Keratinocyte (primary cell): Measurements from ENCODE around the gene BCAR3. TPM values are rescaled to one million over a fixed set of nuclear protein-coding genes. Genes with fewer than 3 reads are reported as not detected.
A peak's percentile ranks its signal among the peaks of the same experiment; 100 is the strongest.

ENCODE experiments used
- DNase-seq: peaks from one replicate; pipeline ENCODE4 v3.0.0-alpha.2; 2011; ENCODE audit warnings: low read depth, missing footprints, low spot score
- FAIRE-seq: peaks from 2 replicates; lab custom pipeline; 2011; peaks lifted over from hg19 to GRCh38; lab: Jason Lieb, UNC
- H2AFZ ChIP-seq: 2 replicates; pipeline ENCODE4 v1.6.0; 2012; ENCODE audit warnings: low read length, control low read depth, inconsistent platforms; ENCODE audit not compliant: control insufficient read depth
- H3K27ac ChIP-seq: 2 replicates; pipeline ENCODE4 v1.5.1; 2011; ENCODE audit warnings: low read length; ENCODE audit not compliant: control insufficient read depth, insufficient read depth
- H3K27me3 ChIP-seq: 3 replicates; pipeline ENCODE4 v1.6.0; 2011; ENCODE audit warnings: low read length; ENCODE audit not compliant: control insufficient read depth, insufficient read depth; ENCODE audit errors: extremely low read depth
- H3K36me3 ChIP-seq, 2 experiments: 2 replicates in 1 of 2; 3 replicates in 1 of 2; pipeline ENCODE4 v1.5.1; 2011; ENCODE audit warnings: low read length in 2 of 2, mild to moderate bottlenecking in 1 of 2; ENCODE audit not compliant: control insufficient read depth in 2 of 2, insufficient read depth in 2 of 2; ENCODE audit errors: extremely low read depth in 1 of 2
- H3K4me1 ChIP-seq: 3 replicates; pipeline ENCODE4 v1.5.1; 2011; ENCODE audit warnings: low read length; ENCODE audit not compliant: control insufficient read depth, insufficient read depth; ENCODE audit errors: extremely low read depth
- H3K4me2 ChIP-seq: 3 replicates; pipeline ENCODE4 v1.6.0; 2011; ENCODE audit warnings: low read depth, low read length; ENCODE audit not compliant: control insufficient read depth, insufficient read depth; ENCODE audit errors: extremely low read depth
- H3K4me3 ChIP-seq, 3 experiments: fragments of 200-600 bp in 1 of 3; sonication (generic) in 1 of 3; 2 replicates in 2 of 3; 3 replicates in 1 of 3; pipeline ENCODE4 v1.5.1; 2011 to 2016; ENCODE audit warnings: low read length in 3 of 3, mild to moderate bottlenecking in 3 of 3, control low read depth in 2 of 3, inconsistent platforms in 1 of 3, low read depth in 1 of 3, mixed read lengths in 1 of 3, mixed run types in 1 of 3, moderate library complexity in 1 of 3; ENCODE audit not compliant: control insufficient read depth in 2 of 3, insufficient read depth in 2 of 3; ENCODE audit errors: extremely low read depth in 1 of 3
- H3K79me2 ChIP-seq: 2 replicates; pipeline ENCODE4 v1.6.0; 2012; ENCODE audit warnings: low read length; ENCODE audit not compliant: control insufficient read depth, insufficient read depth
- H3K9ac ChIP-seq: 3 replicates; pipeline ENCODE4 v1.6.0; 2011; ENCODE audit warnings: low read length; ENCODE audit not compliant: control insufficient read depth, insufficient read depth; ENCODE audit errors: extremely low read depth
- H3K9me1 ChIP-seq: 3 replicates; pipeline ENCODE4 v1.6.0; 2011; ENCODE audit warnings: low read length; ENCODE audit not compliant: control insufficient read depth, insufficient read depth; ENCODE audit errors: extremely low read depth
- H3K9me3 ChIP-seq: 2 replicates; pipeline ENCODE4 v1.5.1; 2012; ENCODE audit warnings: low read depth, low read length; ENCODE audit not compliant: control insufficient read depth
- H4K20me1 ChIP-seq: 3 replicates; pipeline ENCODE4 v1.6.0; 2011; ENCODE audit warnings: low read length; ENCODE audit not compliant: control insufficient read depth, insufficient read depth; ENCODE audit errors: extremely low read depth
- EZH2 ChIP-seq: IDR thresholded peaks from one replicate; pipeline ENCODE4 v1.6.1; 2012; ENCODE audit warnings: inconsistent platforms, mild to moderate bottlenecking, low read length, moderate library complexity
- dilution Hi-C: fragments of 300-500 bp; cut with MboI; formaldehyde crosslinking; loops from one replicate; pipeline ENCODE4 v1.7.0; 2020; ENCODE audit warnings: low sequenced_read_pairs; ENCODE audit not compliant: extremely low pct_ligation_motif_present
- polyA plus RNA-seq, 5 experiments: library from polyadenylated mRNA; depleted of rRNA in 3 of 5; stranded (reverse) in 3 of 5; stranded (forward) in 1 of 5; unstranded in 1 of 5; fragments of >200 nt; gene quantifications; 1 replicate in 1 of 5; 2 replicates in 3 of 5; 3 replicates in 1 of 5; pipeline versions ENCODE4 v1.2.1 to v1.2.3, GENCODE V29; 2011 to 2012; ENCODE audit warnings: missing spikeins in 2 of 5, low read depth in 1 of 5, low replicate concordance in 1 of 5
- TF ChIP-seq, protein P1 (sequence below), 3 experiments: IDR thresholded peaks in 1 of 3; conservative IDR thresholded peaks in 1 of 3; optimal IDR thresholded peaks in 1 of 3; 2 replicates in 2 of 3; 3 replicates in 1 of 3; pipeline versions ENCODE3 to v1.5.1; 2011; ENCODE audit warnings: low read length in 3 of 3, mild to moderate bottlenecking in 3 of 3, moderate library complexity in 2 of 3, control low read depth in 1 of 3, inconsistent platforms in 1 of 3; ENCODE audit not compliant: insufficient read depth in 2 of 3; ENCODE audit errors: extremely low read depth in 1 of 3

BCAR3 gene
- polyA plus RNA-seq, 1 donor (not counting 4 experiments of a cell fraction or from before 2014, with no cell fraction given), result 77.2 TPM

DNA sequence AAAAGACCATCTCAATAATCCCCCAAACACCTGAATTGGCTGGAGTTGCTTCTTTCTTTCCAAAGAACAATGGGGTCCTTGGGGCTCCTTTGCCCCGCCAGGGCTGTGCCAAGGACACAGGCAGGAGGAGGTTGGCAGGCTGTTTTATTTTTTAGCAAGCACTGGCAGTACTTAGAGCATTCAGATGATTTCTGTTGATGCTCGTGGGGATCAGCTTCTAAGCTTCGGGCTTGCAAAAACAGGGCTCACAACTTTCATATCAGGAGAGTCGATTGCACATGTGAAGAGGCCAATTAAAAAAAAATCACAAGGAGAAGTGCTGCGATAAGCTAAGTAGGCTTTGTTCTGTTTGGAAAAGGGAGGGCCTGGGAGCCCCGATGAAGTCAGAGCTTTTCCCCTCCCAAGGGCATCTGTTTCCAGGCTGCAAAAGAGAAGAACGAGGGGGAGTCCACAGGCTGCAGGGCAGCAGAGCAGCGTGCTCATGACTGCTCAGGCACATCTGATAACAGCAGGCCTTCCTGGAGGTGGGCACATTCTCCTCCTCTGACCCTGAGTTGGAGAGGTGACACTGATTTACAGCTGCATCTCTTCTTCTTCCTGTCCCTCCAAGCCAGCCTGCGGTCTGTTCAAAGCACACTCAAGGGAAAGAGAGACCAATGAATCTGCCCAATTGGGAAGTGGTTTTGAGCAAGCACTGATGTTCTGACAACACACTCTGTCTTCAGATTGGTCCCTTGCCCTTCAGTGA is 27.3 kb upstream of the BCAR3 start:
- Histone ChIP-seq H3K9ac (no peak overlapping the region), H3K4me3 (no peak overlapping the region), H3K79me2 (no peaks in the 10 kb centered on the region), H3K9me1 (no peaks in the 10 kb centered on the region), H3K4me1 (peaks cover 22% of the 10 kb centered on the region), H3K36me3 (no peaks in the 10 kb centered on the region), H3K9me3 (no peaks in the 10 kb centered on the region), H3K4me2 (no peak overlapping the region), H3K27ac (no peak overlapping the region), H2AFZ (peak overlapping the region; percentile 36), H4K20me1 (no peaks in the 10 kb centered on the region), H3K27me3 (no peaks in the 10 kb centered on the region)
- FAIRE-seq (peak; percentile 60), DNase-seq (no peak)
- dilution Hi-C loops, result no loop called here
- TF ChIP-seq EZH2, result no peak
- TF ChIP-seq, protein P1, sequence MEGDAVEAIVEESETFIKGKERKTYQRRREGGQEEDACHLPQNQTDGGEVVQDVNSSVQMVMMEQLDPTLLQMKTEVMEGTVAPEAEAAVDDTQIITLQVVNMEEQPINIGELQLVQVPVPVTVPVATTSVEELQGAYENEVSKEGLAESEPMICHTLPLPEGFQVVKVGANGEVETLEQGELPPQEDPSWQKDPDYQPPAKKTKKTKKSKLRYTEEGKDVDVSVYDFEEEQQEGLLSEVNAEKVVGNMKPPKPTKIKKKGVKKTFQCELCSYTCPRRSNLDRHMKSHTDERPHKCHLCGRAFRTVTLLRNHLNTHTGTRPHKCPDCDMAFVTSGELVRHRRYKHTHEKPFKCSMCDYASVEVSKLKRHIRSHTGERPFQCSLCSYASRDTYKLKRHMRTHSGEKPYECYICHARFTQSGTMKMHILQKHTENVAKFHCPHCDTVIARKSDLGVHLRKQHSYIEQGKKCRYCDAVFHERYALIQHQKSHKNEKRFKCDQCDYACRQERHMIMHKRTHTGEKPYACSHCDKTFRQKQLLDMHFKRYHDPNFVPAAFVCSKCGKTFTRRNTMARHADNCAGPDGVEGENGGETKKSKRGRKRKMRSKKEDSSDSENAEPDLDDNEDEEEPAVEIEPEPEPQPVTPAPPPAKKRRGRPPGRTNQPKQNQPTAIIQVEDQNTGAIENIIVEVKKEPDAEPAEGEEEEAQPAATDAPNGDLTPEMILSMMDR (optimal IDR thresholded peaks at IDR 0.05 in 1 of 3, IDR thresholded peaks at IDR 0.05 in 1 of 3, conservative IDR thresholded peaks at IDR 0.05 in 1 of 3; ENCODE audit: extremely low read depth in 1 of 3, insufficient read depth in 2 of 3, low read length in 3 of 3), result no peak

DNA sequence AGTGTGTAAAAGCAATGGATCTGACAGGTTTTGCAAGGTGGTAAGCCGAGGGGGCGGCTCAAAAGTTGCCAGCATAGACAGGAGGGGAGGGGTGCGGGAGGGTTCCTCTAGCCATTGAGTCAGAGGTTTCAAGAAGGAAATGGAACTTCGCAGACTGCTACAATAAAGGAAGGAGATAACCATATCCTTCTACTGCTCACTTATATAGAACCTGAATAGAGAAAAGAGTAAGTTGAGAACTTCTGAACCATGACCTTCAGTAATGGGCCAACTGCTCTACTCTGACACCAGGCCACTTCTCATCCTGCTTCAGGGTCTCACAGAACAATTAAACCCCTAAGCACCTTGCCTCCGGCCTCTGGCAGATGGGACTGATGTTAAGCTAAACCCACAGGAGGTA is 26.3 kb upstream of the BCAR3 start:
- no peak for FAIRE-seq
- no peak overlapping the region for H3K27ac ChIP-seq
- no peaks in the 10 kb centered on the region for H3K9me3 ChIP-seq
- H3K4me2 ChIP-seq, result no peak overlapping the region
- no peak overlapping the region for H2AFZ ChIP-seq
- no peak for DNase-seq
- TF ChIP-seq EZH2, result no peak
- TF ChIP-seq, protein P1 (optimal IDR thresholded peaks at IDR 0.05 in 1 of 3, IDR thresholded peaks at IDR 0.05 in 1 of 3, conservative IDR thresholded peaks at IDR 0.05 in 1 of 3; ENCODE audit: extremely low read depth in 1 of 3, insufficient read depth in 2 of 3, low read length in 3 of 3), result no peak
- H3K27me3 ChIP-seq, result no peaks in the 10 kb centered on the region
- peaks cover 31% of the 10 kb centered on the region for H3K4me1 ChIP-seq
- no peak overlapping the region for H3K4me3 ChIP-seq
- H3K9ac ChIP-seq, result no peak overlapping the region
- H3K79me2 ChIP-seq, result no peaks in the 10 kb centered on the region
- H4K20me1 ChIP-seq, result no peaks in the 10 kb centered on the region
- dilution Hi-C loops, result no loop called here
- H3K9me1 ChIP-seq, result no peaks in the 10 kb centered on the region
- no peaks in the 10 kb centered on the region for H3K36me3 ChIP-seq
